ENCODE data around the gene ABTB2. TPM values are rescaled to one million over a fixed set of nuclear protein-coding genes. Genes with fewer than 3 reads are reported as not detected.

ABTB2 gene
- total RNA-seq, 2 experiments from 2014 or later = 2.4 to 2.5 TPM

DNA sequence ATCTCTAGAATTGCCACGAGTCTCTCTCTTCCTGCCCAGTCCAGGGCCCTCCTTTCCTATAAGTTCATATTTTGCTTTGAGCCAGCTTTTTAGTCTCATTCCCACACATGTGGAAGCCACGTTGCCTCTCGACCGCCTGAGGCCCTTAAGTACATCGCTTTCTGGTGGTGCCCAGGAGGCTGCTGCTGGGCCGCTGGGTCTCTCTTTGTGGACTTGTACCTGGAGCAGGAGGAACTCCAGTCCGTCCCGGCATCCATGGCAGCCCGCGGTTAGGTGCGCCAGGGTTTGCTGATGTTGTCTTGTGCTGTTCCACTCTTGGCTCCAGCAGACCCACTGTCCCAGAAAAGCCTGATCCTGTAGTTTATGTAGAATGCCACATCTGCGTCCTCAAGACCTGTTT, 211.4 kb downstream of the ABTB2 start:
- intact Hi-C loops (cut with micrococcal nuclease) = no loop called here
- no peak overlapping the region for H3K4me3 Mint-ChIP-seq
- no peak for TF ChIP-seq CTCF (IDR thresholded peaks at IDR 0.05)
- H3K36me3 Mint-ChIP-seq (ENCODE audit: low read depth) = peaks cover 48% of the 10 kb centered on the region
- POLR2A ChIA-PET = interaction anchor here (1.0 to 1.2 kb wide), 2 partner anchors 28 to 47 kb away, joined by 3 to 4 read pairs; no protein-coding TSS in a partner anchor
- H3K27me3 Mint-ChIP-seq = no peaks in the 10 kb centered on the region
- no peaks in the 10 kb centered on the region for H3K9me3 Mint-ChIP-seq
- CTCF ChIA-PET = interaction anchor here (1.2 to 1.9 kb wide), 2 partner anchors 28 to 150 kb away, joined by 3 to 5 read pairs; no protein-coding TSS in a partner anchor
- ATAC-seq (no peak), DNase-seq (no peak)
- H3K4me1 Mint-ChIP-seq (ENCODE audit: low read depth) = no peaks in the 10 kb centered on the region
- H3K27ac Mint-ChIP-seq = no peak overlapping the region

DNA sequence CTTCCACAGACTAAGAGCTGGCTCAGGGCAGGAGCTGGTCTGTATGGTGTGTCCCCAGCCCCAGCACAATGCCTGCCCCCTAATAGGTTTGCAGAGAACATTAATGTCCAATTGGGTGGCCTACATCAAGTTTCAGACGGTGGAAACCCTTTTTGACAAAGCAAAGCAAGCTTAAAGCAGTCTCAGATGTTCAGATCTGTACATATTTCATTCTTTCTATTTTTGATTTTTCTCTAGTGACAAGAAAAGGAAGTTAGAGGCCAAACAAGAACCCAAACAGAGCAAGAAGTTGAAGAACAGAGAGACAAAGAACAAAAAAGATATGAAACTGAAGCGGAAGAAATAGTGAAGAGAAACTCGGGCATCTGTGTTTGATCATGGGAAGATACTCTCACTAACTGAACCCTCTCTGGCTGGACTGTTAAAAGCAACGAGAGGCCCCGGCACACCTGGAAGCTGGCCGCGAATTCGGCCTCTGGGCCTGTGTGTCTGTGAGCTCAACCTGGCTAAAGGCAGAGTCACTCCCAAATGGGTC, 211.9 kb downstream of the ABTB2 start:
- ChIA-PET CTCF (interaction anchor here (1.2 to 1.9 kb wide), 2 partner anchors 28 to 149 kb away, joined by 3 to 5 read pairs; no protein-coding TSS in a partner anchor), POLR2A (interaction anchor here (0.6 to 2.6 kb wide), 3 partner anchors 33 to 46 kb away, joined by 3 to 6 read pairs (median 4); partner anchors contain the start of gene NAT10)
- intact Hi-C loops (cut with micrococcal nuclease) = no loop called here
- Mint-ChIP-seq H3K27me3 (no peaks in the 10 kb centered on the region), H3K4me3 (no peak overlapping the region), H3K36me3 (ENCODE audit: low read depth) (peaks cover 48% of the 10 kb centered on the region), H3K4me1 (ENCODE audit: low read depth) (no peaks in the 10 kb centered on the region), H3K27ac (no peak overlapping the region), H3K9me3 (no peaks in the 10 kb centered on the region)
- TF ChIP-seq CTCF (IDR thresholded peaks at IDR 0.05) = no peak
- no peak for ATAC-seq
- DNase-seq = no peak

GRCh38 chr11:34145073-34145472, 212.7 kb downstream of the ABTB2 start:
- ChIA-PET POLR2A (interaction anchor here (2.6 kb wide), 1 partner anchor 39 kb away, joined by 6 read pairs; the partner anchor contains the start of gene NAT10), CTCF (interaction anchor here (1.2 kb wide), 1 partner anchor 29 kb away, joined by 3 read pairs; no protein-coding TSS in a partner anchor)
- DNase-seq (no peak), ATAC-seq (no peak)
- no peak for TF ChIP-seq CTCF (IDR thresholded peaks at IDR 0.05)
- Mint-ChIP-seq H3K9me3 (no peaks in the 10 kb centered on the region), H3K36me3 (ENCODE audit: low read depth) (peaks cover 48% of the 10 kb centered on the region), H3K27me3 (no peaks in the 10 kb centered on the region), H3K27ac (no peak overlapping the region), H3K4me3 (no peak overlapping the region), H3K4me1 (ENCODE audit: low read depth) (no peaks in the 10 kb centered on the region)
- intact Hi-C loops (cut with micrococcal nuclease) = no loop called here

DNA sequence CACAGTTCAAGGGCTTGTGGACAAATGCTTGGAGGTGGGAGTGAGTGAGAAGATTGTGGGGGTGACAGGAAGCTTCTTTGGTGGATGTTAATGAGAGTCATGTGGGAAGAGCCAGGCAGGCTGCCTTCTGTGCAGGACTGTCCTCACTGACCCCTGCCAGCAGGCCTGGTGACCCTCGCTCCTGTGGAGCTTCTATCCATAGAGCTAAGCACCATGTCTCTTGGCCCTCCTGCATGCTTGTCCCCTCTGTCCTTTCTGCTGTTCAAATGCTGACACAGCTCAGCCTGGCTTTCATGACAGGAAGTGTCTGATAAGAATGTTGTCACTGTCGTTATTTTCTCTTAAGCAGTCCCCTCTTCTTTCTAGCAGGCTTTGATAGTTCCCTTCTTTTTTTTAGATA, 214.8 kb downstream of the ABTB2 start:
- no peak for ATAC-seq
- TF ChIP-seq CTCF (IDR thresholded peaks at IDR 0.05) = no peak
- intact Hi-C loops (cut with micrococcal nuclease) = no loop called here
- Mint-ChIP-seq H3K9me3 (no peaks in the 10 kb centered on the region), H3K36me3 (ENCODE audit: low read depth) (peaks cover 56% of the 10 kb centered on the region), H3K4me3 (no peak overlapping the region), H3K4me1 (ENCODE audit: low read depth) (no peaks in the 10 kb centered on the region), H3K27me3 (no peaks in the 10 kb centered on the region), H3K27ac (peak overlapping the region; percentile 40)
- ChIA-PET CTCF (interaction anchor here (1.0 to 1.3 kb wide), 2 partner anchors 32 to 55 kb away, joined by 3 read pairs; no protein-coding TSS in a partner anchor), POLR2A (interaction anchor here (1.0 to 1.7 kb wide), 3 partner anchors 8 to 49 kb away, joined by 3 to 4 read pairs (median 3); no protein-coding TSS in a partner anchor)
- DNase-seq = no peak

DNA sequence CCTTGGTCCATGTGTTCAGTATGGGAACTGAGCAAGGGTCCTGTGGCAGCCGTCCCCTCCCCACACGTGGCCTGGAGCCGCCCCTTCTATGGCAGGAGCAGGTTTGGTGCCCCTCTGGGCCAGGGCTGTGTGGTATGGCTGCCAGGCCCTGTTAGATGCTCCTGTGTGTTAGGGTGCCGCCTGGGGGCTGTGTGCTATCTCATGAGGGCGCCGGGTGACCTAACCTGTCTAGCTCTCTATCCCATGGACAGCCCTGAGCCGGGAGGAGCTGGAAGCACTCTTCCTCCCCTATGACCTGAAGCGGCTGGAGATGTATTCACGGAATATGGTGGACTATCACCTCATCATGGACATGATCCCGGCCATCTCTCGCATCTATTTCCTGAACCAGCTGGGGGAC, 217.7 kb downstream of the ABTB2 start:
- CTCF ChIA-PET = interaction anchor here (1.0 to 1.3 kb wide), 2 partner anchors 144 to 328 kb away, joined by 3 to 4 read pairs; no protein-coding TSS in a partner anchor
- peaks cover 58% of the 10 kb centered on the region for H3K36me3 Mint-ChIP-seq (ENCODE audit: low read depth)
- no peaks in the 10 kb centered on the region for H3K4me1 Mint-ChIP-seq (ENCODE audit: low read depth)

More for the DNA sequence above, 217.7 kb downstream of the ABTB2 start:
- POLR2A ChIA-PET = interaction anchor here (0.6 to 2.3 kb wide), 4 partner anchors 9 to 17 kb away, joined by 3 to 7 read pairs (median 4); no protein-coding TSS in a partner anchor
- intact Hi-C loops (cut with micrococcal nuclease) = no loop called here
- H3K4me3 Mint-ChIP-seq = no peak overlapping the region
- TF ChIP-seq CTCF (IDR thresholded peaks at IDR 0.05) = no peak
- no peaks in the 10 kb centered on the region for H3K27me3 Mint-ChIP-seq
- H3K27ac Mint-ChIP-seq = no peak overlapping the region
- DNase-seq = no peak
- ATAC-seq = no peak
- H3K9me3 Mint-ChIP-seq = no peaks in the 10 kb centered on the region

Data from activated CD8-positive, alpha-beta T cell treated with anti-CD3 and anti-CD28 coated beads for 36 hours (primary cell).